HepG2 (cell line): ENCODE data around the gene LSM10. TPM values are rescaled to one million over a fixed set of nuclear protein-coding genes. Genes with fewer than 3 reads are reported as not detected.
A peak's percentile ranks its signal among the peaks of the same experiment; 100 is the strongest.

Experiments used
- FOSL2 ChIP-seq: sonication (generic); formaldehyde crosslinking; IDR thresholded peaks from 2 replicates; pipeline ENCODE4 v1.4.0; 2020; ENCODE audit warnings: missing genetic modification reagents
- HCFC1 ChIP-seq: fragments of 150-350 bp; IDR thresholded peaks from 2 replicates; pipeline ENCODE4 v1.6.1; 2014; ENCODE audit warnings: low read depth, low read length
- NFYC ChIP-seq: IDR thresholded peaks from 2 replicates; pipeline ENCODE4 v1.6.1; 2016; ENCODE audit warnings: missing genetic modification reagents, missing compliant biosample characterization
- PAWR ChIP-seq: sonication (generic); formaldehyde crosslinking; IDR thresholded peaks from 2 replicates; pipeline ENCODE4 v1.4.0; 2020; ENCODE audit warnings: missing genetic modification reagents, mild to moderate bottlenecking, borderline replicate concordance
- PRPF4 ChIP-seq: fragments of 200-400 bp; formaldehyde crosslinking; IDR thresholded peaks from 2 replicates; pipeline ENCODE4 v1.6.1; 2016; ENCODE audit warnings: low read length, low read depth; ENCODE audit not compliant: poor library complexity, severe bottlenecking
- SUZ12 ChIP-seq: fragments of 150-350 bp; IDR thresholded peaks from 2 replicates; pipeline ENCODE4 v1.6.1; 2014; ENCODE audit warnings: low read depth, low read length
- TOPORS ChIP-seq: sonication (generic); formaldehyde crosslinking; IDR thresholded peaks from 2 replicates; pipeline ENCODE4 v1.8.0; 2023; ENCODE audit warnings: mild to moderate bottlenecking, missing genetic modification reagents
- ZNF83 ChIP-seq: sonication (generic); formaldehyde crosslinking; IDR thresholded peaks from 2 replicates; pipeline ENCODE4 v1.4.0; 2020; ENCODE audit warnings: missing genetic modification reagents, mild to moderate bottlenecking, borderline replicate concordance
- ZSCAN22 ChIP-seq: sonication (generic); formaldehyde crosslinking; IDR thresholded peaks from 2 replicates; pipeline ENCODE4 v1.4.0; 2020; ENCODE audit warnings: mild to moderate bottlenecking, missing genetic modification reagents
- polyA plus RNA-seq, 8 experiments: library from polyadenylated mRNA; depleted of rRNA in 3 of 8; stranded (reverse) in 7 of 8; unstranded in 1 of 8; fragments of >200 nt; fragmentation: Illumina TruSeq in 4 of 8; extraction: Trizol in 4 of 8; gene quantifications; 2 replicates each; pipeline versions ENCODE4 v1.2.1 to v1.2.3, GENCODE V29; 2011 to 2016; ENCODE audit warnings: low read depth in 4 of 8, missing spikeins in 1 of 8, mixed read lengths in 1 of 8; ENCODE audit not compliant: insufficient read depth in 1 of 8
- total RNA-seq, 5 experiments: library from RNA; depleted of rRNA; stranded (reverse); fragments of >200 nt; fragmentation: Illumina TruSeq; extraction: Trizol; gene quantifications; 2 replicates each; pipeline ENCODE4 v1.2.3, GENCODE V29; 2016; ENCODE audit warnings: low read depth in 1 of 5
- TF ChIP-seq, protein P1 (sequence below), 2 experiments: sonication (generic) in 1 of 2; formaldehyde crosslinking in 1 of 2; IDR thresholded peaks; 2 replicates each; pipeline versions ENCODE4 v1.6.1 to v1.9.0; 2014 to 2022; ENCODE audit warnings: antibody characterized with exemption in 1 of 2, borderline replicate concordance in 1 of 2, inconsistent platforms in 1 of 2, low read depth in 1 of 2, missing genetic modification reagents in 1 of 2
- TF ChIP-seq, protein P2 (sequence below), 2 experiments: sonication (generic) in 1 of 2; formaldehyde crosslinking in 1 of 2; IDR thresholded peaks; 2 replicates each; pipeline versions ENCODE4 v1.4.0 to v1.6.1; 2018 to 2020; ENCODE audit warnings: missing genetic modification reagents in 2 of 2, borderline replicate concordance in 1 of 2, low read depth in 1 of 2, mild to moderate bottlenecking in 1 of 2, missing biosample characterization in 1 of 2
- TF ChIP-seq, protein P3 (sequence below): sonication (generic); formaldehyde crosslinking; IDR thresholded peaks from 2 replicates; pipeline ENCODE4 v1.9.0; 2022; ENCODE audit warnings: low read depth, missing genetic modification reagents
- TF ChIP-seq, protein P4 (sequence below): sonication (generic); formaldehyde crosslinking; IDR thresholded peaks from 2 replicates; pipeline ENCODE4 v1.8.0; 2022; ENCODE audit warnings: mild to moderate bottlenecking, missing genetic modification reagents; ENCODE audit not compliant: insufficient replicate concordance

LSM10 gene
- total and polyA plus RNA-seq, 2 of the 13 experiments (the other 11 are each of a cell fraction or from before 2014, with no cell fraction given) = 14.0 to 52.0 TPM

DNA sequence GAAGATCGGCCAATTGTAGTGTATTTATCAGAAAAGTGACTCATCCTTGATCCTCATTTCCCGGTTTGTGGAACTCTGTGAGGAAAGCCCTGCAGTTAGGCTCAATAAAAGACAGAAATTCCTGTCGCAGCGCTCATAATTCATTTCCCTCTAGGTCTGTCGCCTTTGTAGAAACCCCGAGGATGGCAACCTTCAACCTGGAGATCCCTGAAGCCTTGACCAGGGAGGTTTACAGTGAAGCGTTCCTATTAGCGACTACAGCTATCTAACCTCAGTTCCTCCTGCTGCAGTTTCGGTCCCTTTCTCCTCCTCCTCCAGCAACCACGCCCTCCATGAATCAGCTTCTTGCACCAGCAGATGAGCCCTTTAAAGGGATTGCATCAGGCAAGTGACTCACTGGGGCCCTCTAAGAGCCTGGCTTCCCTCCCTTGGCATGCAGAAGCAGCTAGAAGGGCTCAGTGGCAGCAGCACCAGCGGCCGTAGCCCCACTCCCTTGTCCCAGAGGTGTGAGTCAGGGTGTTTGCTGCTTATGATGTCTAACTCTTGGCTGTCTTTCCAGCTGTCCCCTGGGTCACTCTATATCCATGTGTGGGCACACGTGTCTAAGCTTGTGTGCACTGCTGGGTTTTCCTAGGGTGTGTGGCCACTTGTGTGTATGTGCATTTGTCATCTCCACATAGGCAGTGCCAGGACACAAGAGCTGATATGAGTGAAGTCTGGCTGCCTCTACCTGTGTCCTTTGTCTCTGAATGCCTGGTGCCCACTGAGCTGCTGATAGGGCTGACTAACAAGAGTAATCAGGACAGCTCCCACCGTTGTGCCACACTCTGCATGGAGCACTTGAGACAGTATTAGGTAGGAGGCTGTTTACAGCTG, 11.2 kb downstream of the LSM10 start (continued):
- TF ChIP-seq, protein P1, sequence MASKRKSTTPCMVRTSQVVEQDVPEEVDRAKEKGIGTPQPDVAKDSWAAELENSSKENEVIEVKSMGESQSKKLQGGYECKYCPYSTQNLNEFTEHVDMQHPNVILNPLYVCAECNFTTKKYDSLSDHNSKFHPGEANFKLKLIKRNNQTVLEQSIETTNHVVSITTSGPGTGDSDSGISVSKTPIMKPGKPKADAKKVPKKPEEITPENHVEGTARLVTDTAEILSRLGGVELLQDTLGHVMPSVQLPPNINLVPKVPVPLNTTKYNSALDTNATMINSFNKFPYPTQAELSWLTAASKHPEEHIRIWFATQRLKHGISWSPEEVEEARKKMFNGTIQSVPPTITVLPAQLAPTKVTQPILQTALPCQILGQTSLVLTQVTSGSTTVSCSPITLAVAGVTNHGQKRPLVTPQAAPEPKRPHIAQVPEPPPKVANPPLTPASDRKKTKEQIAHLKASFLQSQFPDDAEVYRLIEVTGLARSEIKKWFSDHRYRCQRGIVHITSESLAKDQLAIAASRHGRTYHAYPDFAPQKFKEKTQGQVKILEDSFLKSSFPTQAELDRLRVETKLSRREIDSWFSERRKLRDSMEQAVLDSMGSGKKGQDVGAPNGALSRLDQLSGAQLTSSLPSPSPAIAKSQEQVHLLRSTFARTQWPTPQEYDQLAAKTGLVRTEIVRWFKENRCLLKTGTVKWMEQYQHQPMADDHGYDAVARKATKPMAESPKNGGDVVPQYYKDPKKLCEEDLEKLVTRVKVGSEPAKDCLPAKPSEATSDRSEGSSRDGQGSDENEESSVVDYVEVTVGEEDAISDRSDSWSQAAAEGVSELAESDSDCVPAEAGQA (IDR thresholded peaks at IDR 0.05; ENCODE audit: low read depth) = no peak
- TF ChIP-seq, protein P1 (CRISPR knock-in tag; IDR thresholded peaks at IDR 0.05; ENCODE audit: borderline replicate concordance) = no peak
- TF ChIP-seq PAWR (CRISPR knock-in tag) (no peak), TOPORS (CRISPR knock-in tag) (no peak), ZSCAN22 (CRISPR knock-in tag) (no peak), NFYC (CRISPR knock-in tag) (no peak), ZNF83 (CRISPR knock-in tag) (no peak), PRPF4 (no peak), SUZ12 (no peak), HCFC1 (no peak), FOSL2 (peak; percentile 98)
- TF ChIP-seq, protein P2, sequence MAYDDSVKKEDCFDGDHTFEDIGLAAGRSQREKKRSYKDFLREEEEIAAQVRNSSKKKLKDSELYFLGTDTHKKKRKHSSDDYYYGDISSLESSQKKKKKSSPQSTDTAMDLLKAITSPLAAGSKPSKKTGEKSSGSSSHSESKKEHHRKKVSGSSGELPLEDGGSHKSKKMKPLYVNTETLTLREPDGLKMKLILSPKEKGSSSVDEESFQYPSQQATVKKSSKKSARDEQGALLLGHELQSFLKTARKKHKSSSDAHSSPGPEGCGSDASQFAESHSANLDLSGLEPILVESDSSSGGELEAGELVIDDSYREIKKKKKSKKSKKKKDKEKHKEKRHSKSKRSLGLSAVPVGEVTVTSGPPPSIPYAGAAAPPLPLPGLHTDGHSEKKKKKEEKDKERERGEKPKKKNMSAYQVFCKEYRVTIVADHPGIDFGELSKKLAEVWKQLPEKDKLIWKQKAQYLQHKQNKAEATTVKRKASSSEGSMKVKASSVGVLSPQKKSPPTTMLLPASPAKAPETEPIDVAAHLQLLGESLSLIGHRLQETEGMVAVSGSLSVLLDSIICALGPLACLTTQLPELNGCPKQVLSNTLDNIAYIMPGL (CRISPR knock-in tag; IDR thresholded peaks at IDR 0.05; ENCODE audit: borderline replicate concordance in 1 of 2, low read depth in 1 of 2) = 0 out of 4 replicates have a peak, but pooled peaks of 1 of the 2 experiments have one; percentile 40
- TF ChIP-seq, protein P3, sequence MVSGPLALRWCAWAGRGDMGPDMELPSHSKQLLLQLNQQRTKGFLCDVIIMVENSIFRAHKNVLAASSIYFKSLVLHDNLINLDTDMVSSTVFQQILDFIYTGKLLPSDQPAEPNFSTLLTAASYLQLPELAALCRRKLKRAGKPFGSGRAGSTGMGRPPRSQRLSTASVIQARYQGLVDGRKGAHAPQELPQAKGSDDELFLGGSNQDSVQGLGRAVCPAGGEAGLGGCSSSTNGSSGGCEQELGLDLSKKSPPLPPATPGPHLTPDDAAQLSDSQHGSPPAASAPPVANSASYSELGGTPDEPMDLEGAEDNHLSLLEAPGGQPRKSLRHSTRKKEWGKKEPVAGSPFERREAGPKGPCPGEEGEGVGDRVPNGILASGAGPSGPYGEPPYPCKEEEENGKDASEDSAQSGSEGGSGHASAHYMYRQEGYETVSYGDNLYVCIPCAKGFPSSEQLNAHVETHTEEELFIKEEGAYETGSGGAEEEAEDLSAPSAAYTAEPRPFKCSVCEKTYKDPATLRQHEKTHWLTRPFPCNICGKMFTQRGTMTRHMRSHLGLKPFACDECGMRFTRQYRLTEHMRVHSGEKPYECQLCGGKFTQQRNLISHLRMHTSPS (CRISPR knock-in tag) = peak; percentile 67
- TF ChIP-seq, protein P4, sequence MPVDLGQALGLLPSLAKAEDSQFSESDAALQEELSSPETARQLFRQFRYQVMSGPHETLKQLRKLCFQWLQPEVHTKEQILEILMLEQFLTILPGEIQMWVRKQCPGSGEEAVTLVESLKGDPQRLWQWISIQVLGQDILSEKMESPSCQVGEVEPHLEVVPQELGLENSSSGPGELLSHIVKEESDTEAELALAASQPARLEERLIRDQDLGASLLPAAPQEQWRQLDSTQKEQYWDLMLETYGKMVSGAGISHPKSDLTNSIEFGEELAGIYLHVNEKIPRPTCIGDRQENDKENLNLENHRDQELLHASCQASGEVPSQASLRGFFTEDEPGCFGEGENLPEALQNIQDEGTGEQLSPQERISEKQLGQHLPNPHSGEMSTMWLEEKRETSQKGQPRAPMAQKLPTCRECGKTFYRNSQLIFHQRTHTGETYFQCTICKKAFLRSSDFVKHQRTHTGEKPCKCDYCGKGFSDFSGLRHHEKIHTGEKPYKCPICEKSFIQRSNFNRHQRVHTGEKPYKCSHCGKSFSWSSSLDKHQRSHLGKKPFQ (CRISPR knock-in tag) = peak; percentile 83
